Ascending aorta (tissue), 2 donors: Measurements from ENCODE around the gene CCDC187. TPM values are rescaled to one million over a fixed set of nuclear protein-coding genes. Genes with fewer than 3 reads are reported as not detected.

Experiments
- DNase-seq, 2 donors: peaks; one replicate each; pipeline ENCODE4 v3.0.0-alpha.2; 2019; ENCODE audit warnings: low spot score in 2 of 2
- H3K27ac ChIP-seq, 2 donors: fragments of 200-600 bp; sonication (generic); one replicate each; pipeline ENCODE4 v1.5.1; 2016 to 2017; ENCODE audit warnings: mild to moderate bottlenecking in 1 of 2
- H3K27me3 ChIP-seq: fragments of 200-600 bp; sonication (generic); one replicate; pipeline ENCODE4 v1.5.1; 2017
- H3K36me3 ChIP-seq, 2 donors: fragments of 200-600 bp; sonication (generic); one replicate each; pipeline ENCODE4 v1.5.1; 2016
- H3K4me1 ChIP-seq, 2 donors: fragments of 200-600 bp; sonication (generic); one replicate each; pipeline ENCODE4 v1.5.1; 2016 to 2017; ENCODE audit warnings: mild to moderate bottlenecking in 1 of 2
- H3K4me3 ChIP-seq, 2 donors: fragments of 200-600 bp; sonication (generic); one replicate each; pipeline ENCODE4 v1.5.1; 2016 to 2017; ENCODE audit warnings: mild to moderate bottlenecking in 1 of 2
- H3K9me3 ChIP-seq, 2 donors: fragments of 200-600 bp; sonication (generic); one replicate each; pipeline ENCODE4 v1.5.1; 2016
- CTCF ChIP-seq, 3 experiments: fragments of 200-600 bp in 2 of 3; fragments of 450-650 bp in 1 of 3; sonication (generic) in 2 of 3; IDR thresholded peaks; one replicate each; pipeline ENCODE4 v1.5.1; 2016 to 2019; ENCODE audit warnings: antibody characterized with exemption in 3 of 3, mild to moderate bottlenecking in 1 of 3, moderate library complexity in 1 of 3
- intact Hi-C: fragments of 100-400 bp; cut with DNase I; formaldehyde crosslinking; loops from one replicate; pipeline ENCODE4 v1.15.1; 2023
- total RNA-seq: library from RNA; depleted of rRNA; stranded (reverse); fragments of >200 nt; gene quantifications from one replicate; pipeline ENCODE4 v1.1.0, GENCODE V29; 2016

CCDC187 gene
- total RNA-seq, 1 donor from 2014 or later = under 0.01 TPM

- peaks cover 4 to 12% of the 10 kb centered on the region in 2 donors for H3K36me3 ChIP-seq
- H3K4me3 ChIP-seq = no peak overlapping the region
- H3K4me1 ChIP-seq = peaks cover 12 to 21% of the 10 kb centered on the region in 2 donors
- TF ChIP-seq CTCF (IDR thresholded peaks at IDR 0.05) = no peak
- H3K9me3 ChIP-seq = no peaks in the 10 kb centered on the region
- no peaks in the 10 kb centered on the region for H3K27me3 ChIP-seq
- no peak for DNase-seq
- no peak overlapping the region for H3K27ac ChIP-seq
- intact Hi-C loops = no loop called here
Measured at GRCh38 chr9:136348691-136349090, 44.8 kb upstream of the CCDC187 start.

GRCh38 chr9:136347472-136348256, 43.8 kb upstream of the CCDC187 start:
- TF ChIP-seq CTCF (IDR thresholded peaks at IDR 0.05) = no peak
- intact Hi-C loops = no loop called here
- Histone ChIP-seq H3K27me3 (no peaks in the 10 kb centered on the region), H3K36me3 (peaks cover 4 to 12% of the 10 kb centered on the region in 2 donors), H3K27ac (peak overlapping the region in 1 of 2 donors; percentile 7), H3K4me1 (peaks cover 15 to 21% of the 10 kb centered on the region in 2 donors), H3K4me3 (peak overlapping the region in 1 of 2 donors; percentile 55), H3K9me3 (no peaks in the 10 kb centered on the region)
- DNase-seq = no peak

- peaks cover 4 to 12% of the 10 kb centered on the region in 2 donors for H3K36me3 ChIP-seq
- no peaks in the 10 kb centered on the region for H3K27me3 ChIP-seq
- H3K4me1 ChIP-seq = peaks cover 15 to 26% of the 10 kb centered on the region in 2 donors
- no peaks in the 10 kb centered on the region for H3K9me3 ChIP-seq
- DNase-seq = no peak
- H3K4me3 ChIP-seq = peak overlapping the region in 1 of 2 donors; percentile 55
- H3K27ac ChIP-seq = peak overlapping the region in 1 of 2 donors; percentile 7
- TF ChIP-seq CTCF (IDR thresholded peaks at IDR 0.05) = no peak
- intact Hi-C loops = no loop called here
Measured at GRCh38 chr9:136346927-136347465, 43.1 kb upstream of the CCDC187 start.

- peaks cover 4 to 12% of the 10 kb centered on the region in 2 donors for H3K36me3 ChIP-seq
- no peaks in the 10 kb centered on the region for H3K27me3 ChIP-seq
- peak overlapping the region; percentile 76 to 79 for H3K27ac ChIP-seq
- H3K4me3 ChIP-seq = peak overlapping the region; percentile 42 to 55
- no peak for DNase-seq
- no peak for TF ChIP-seq CTCF (IDR thresholded peaks at IDR 0.05)
- peaks cover 15 to 26% of the 10 kb centered on the region in 2 donors for H3K4me1 ChIP-seq
- no peaks in the 10 kb centered on the region for H3K9me3 ChIP-seq
- intact Hi-C loops = no loop called here
Measured at GRCh38 chr9:136346157-136346481, 42.2 kb upstream of the CCDC187 start.

GRCh38 chr9:136345281-136346156, 41.6 kb upstream of the CCDC187 start:
- Histone ChIP-seq H3K4me1 (peaks cover 15 to 26% of the 10 kb centered on the region in 2 donors), H3K36me3 (peaks cover 4 to 15% of the 10 kb centered on the region in 2 donors), H3K27me3 (no peaks in the 10 kb centered on the region), H3K4me3 (peak overlapping the region; percentile 42 to 55), H3K9me3 (no peaks in the 10 kb centered on the region), H3K27ac (peak overlapping the region; percentile 76 to 79)
- TF ChIP-seq CTCF (IDR thresholded peaks at IDR 0.05) = peak; percentile 52 to 64 (median 63)
- peak; percentile 30 to 86 for DNase-seq
- intact Hi-C loops = loop anchor here (1.0 kb wide), 1 partner anchor 18 kb away; the partner anchor contains the start of gene DNLZ
